HTR-8/SVneo (cell line): ENCODE data around the gene PPME1.

Experiments used
- DNase-seq: peaks from one replicate; pipeline ENCODE4 v3.0.0; 2011; ENCODE audit warnings: low spot score, mixed read lengths; ENCODE audit not compliant: insufficient read length
- FAIRE-seq: peaks from 2 replicates; lab custom pipeline; 2011; peaks lifted over from hg19 to GRCh38; lab: Jason Lieb, UNC

The PPME1 gene

DNA sequence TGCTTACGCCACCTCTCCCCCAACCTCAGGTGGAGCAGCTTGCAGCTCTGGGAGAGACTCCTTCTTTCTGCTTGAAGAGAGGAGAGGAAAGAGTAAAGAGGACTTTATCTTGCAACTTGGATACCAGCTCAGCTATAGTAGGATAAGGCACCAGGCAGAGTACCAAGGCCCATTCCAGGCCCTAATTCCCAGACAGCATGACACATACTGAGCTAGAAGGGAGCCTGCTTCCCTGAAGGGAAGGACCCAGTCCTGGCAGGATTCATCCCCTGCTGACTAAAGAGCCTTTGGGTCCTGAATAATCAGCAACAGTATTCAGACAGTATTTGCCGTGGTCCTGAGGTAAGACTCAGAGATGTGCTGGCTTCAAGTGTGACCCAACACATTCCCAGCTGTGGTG is 41.4 kb downstream of the PPME1 start:
- DNase-seq (no peak), FAIRE-seq (peak; percentile 66)

DNA sequence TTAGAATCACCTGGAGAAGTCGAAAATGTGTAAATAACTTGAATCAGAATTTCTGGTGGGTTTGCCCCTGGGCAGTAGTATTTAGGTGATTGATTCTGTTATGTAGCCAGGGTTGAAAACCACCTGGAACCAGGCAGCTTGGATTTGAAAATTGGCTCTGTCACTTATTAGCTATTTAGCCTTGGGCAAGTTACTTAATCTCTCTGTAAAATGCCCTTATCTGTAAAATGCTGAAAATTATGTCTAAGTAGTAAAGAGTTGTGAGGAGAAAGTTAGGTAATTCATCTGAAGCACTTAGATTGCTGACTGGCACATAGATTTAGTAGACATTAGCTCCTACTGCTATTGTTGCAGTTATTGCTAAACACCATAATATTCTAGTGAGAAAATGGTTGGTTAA is 49.3 kb downstream of the PPME1 start:
- no peak for FAIRE-seq
- DNase-seq = no peak

DNA sequence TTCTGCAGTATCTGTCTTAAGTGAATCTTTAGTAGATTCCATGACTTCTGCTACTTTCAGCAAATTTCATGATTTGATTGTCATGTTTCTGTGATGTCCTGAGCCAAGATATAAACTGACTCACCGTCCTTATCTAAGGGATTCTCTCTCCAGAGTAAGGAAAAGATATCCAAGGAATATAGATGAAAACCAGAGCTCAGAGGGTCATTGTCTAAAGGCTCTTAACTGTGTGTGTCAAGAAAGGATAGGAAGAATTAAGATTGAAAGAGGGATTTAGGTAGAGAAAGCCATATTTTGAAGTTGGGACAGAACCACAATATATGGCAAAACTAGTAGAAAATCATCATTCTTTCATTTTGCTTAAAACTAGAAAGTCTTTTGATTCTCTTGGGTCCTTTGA is 50.7 kb downstream of the PPME1 start:
- FAIRE-seq (no peak), DNase-seq (no peak)

DNA sequence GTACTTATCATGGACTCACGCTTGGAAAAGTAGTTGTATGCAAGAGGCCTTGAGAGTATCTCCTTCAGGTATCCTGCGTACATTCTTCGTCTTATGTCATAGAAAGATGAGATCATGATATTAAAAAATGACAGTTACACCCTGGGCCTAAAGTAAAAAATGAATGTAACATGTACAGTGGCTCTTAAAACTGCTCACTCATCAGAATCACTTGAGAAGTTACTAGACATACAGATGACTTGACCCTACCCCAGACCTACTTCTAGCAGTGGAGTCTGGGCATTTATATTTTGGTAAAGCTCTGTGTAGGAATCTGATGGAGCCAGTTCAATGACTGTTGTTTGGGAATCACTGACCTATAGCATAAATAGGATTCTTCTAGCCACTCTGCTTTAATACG is 54.5 kb downstream of the PPME1 start:
- DNase-seq (no peak), FAIRE-seq (no peak)

DNA sequence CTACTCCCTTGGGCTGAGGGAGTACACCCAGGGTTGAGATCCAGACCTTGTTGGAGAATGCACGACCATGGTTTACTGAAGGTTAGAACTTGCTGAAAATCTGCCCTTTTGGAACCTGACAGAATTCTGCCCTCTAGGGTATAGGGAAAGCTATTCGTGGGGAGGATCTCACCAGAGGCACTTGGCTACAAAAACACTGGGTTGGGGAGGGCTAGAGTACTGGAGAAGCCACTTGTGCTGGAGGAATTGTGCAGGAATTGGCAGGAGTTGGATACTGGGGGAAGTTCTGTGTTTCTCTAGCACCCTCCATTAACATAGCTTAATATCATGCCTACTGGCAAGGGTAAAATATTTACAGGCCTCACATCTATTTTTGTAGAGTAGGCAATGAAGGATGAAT is 55.8 kb downstream of the PPME1 start:
- peak; percentile 28 for FAIRE-seq
- no peak for DNase-seq

DNA sequence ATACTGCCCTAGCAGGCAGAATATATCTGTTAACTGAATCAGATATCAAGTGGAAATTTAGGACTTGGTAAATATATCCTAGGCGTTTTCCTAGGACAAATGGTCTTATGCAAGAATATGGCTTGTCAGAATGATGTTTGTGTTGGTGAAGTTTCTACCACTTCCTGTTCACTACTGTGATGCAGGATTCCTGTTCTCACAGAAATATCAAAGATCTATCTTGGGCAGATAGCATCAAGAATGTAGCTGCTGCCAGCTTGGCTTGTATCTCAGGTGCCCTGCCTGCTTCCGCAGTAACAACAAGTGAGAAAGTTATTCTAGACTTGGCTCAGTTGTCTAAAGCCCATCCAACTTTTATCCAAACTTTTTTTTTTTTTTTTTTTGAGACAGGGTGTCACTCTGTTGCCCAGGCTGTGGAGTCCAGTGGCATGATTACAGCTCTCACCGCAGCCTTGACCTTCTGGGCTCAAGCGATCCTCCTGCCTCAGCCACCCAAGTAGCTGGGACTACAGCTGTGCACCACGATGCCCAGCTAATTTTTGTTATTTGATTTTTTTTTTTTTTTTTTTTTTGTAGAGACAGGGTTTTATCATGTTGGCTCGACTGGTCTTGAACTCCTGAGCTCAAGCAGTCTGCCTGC is 61.3 kb downstream of the PPME1 start:
- no peak for DNase-seq
- peak; percentile 48 for FAIRE-seq

DNA sequence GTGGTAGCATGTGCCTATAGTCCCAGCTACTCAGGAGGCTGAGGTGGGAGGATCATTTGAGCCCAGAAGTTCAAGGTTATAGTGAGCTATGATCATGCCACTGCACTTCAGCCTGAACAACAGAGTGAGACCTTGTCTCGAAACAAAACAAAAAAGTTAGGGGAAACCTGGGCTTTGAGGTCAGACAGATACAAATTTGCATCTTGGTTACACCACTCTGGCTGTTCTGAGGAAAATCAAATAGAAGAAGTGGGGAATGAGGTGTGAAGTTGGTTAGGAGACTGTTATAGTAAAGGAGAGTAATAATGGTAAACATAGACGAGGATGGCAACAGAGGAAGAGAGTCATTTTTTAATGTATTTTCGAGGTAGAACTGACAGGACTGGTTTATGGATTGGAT is 62.6 kb downstream of the PPME1 start:
- no peak for DNase-seq
- no peak for FAIRE-seq

DNA sequence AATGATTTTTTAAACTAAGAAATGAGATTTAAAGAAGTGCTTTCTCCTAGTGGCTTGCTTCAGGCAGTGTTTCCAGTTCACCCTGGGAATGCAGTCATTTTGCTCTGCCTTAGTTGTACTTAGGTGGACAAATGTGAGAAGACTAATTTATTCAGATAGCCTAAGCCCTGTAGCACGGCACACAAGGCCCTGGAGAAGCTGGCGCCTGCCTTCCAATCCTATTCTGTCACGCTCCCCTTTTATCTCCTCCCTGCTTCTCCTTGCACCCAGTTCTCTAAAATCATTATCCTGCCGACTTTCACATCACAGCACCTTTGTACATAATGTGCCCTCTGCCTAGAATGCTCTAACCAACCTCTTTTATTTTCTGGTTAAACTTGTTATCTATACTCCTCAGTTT is 64.0 kb downstream of the PPME1 start:
- FAIRE-seq = no peak
- no peak for DNase-seq

DNA sequence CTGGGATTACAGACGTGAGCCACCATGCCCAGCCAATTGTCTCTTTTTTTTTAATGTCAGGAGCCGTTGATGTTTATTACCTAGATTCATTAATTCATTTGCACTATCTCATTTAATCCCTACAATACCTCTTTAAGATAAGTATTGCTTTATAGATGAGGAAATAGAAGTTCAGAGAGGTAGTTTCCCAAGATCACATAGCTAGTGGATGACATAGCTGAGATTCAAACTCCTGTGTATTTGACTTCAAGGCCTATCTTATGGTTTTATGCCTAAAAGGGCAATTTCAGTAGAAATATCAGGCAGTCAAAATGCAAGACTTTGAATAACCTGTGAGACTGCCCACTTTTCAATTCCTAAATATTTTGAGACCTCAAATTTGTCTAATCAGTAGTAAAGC is 66.5 kb downstream of the PPME1 start:
- DNase-seq = no peak
- FAIRE-seq = no peak

DNA sequence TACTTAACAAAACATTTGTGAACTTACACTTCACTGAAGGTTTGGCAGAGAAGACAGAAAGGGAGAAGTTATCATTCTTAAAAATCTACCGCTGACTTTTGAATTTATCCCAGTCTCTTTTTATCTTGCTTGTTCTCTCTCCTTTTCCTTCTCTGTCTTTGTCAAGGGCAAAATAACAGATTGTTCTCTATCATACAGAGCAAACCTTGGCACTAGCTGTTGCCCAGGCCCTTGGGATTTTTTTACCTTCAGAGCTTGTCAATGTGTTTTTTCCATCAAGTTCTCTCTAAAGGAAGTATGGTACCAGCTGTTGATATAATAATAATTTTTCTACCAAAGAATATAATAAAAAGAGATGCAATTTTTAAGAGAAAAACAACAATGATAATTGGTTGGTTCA is 67.2 kb downstream of the PPME1 start:
- DNase-seq = no peak

DNA sequence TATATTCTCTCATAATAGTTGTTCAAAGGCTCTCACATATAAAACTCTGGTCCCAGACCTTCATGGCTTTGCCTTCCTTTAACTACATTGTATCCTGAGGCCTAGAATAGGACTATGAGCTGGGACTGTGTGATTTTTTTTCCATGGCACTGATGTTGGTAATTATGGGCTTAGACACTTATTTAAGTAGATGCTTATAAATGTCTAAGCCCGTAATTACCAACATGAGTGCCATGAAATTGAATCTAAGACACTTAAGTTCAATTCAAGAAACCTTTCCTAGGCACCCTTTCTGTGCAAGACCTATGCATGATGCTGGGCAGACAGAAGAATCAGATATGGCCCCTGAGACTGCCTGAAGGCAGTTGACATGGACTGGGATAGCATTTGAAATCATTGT is 77.4 kb downstream of the PPME1 start:
- DNase-seq = no peak
- no peak for FAIRE-seq

More for the DNA sequence above, 67.2 kb downstream of the PPME1 start:
- FAIRE-seq = no peak

DNA sequence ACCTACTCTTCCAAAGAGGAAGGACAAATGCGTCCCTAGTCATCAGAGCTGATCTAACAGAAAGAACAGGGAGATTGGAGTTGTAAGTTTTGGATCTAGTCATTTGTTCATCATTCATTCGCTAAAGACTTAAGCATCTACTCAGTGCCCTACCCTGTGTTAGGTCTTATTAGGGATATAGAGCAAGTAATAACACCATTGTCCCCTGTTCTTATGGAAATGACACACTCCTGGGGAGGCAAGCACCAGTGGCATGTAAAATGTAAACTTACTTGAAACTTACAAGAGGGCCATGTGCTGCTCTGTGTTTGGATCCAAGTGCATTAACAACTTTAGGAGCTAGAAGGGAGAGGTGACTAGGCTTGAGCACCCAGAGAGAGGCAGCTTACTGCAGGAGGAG is 78.4 kb downstream of the PPME1 start:
- DNase-seq (no peak), FAIRE-seq (peak; percentile 51)

DNA sequence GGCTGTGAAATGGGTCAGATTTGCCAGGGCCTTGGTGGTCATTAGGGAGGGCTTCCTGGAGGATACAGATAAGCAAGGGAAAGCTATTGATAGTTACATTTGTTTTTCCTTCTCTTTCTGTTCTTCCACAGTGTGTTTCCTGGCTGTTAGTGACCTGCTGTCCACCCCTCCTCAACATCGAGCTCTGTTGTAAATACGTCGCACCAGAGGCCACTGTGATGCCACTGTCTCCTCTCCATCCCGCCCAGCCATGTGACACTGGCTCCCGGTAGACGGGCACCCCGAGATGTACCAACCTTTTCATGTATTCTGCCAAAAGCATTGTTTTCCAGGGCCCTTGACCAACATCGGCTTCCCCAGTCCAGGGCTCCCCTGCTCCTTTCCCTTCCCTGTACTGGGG is 82.3 kb downstream of the PPME1 start:
- FAIRE-seq (no peak), DNase-seq (no peak)

DNA sequence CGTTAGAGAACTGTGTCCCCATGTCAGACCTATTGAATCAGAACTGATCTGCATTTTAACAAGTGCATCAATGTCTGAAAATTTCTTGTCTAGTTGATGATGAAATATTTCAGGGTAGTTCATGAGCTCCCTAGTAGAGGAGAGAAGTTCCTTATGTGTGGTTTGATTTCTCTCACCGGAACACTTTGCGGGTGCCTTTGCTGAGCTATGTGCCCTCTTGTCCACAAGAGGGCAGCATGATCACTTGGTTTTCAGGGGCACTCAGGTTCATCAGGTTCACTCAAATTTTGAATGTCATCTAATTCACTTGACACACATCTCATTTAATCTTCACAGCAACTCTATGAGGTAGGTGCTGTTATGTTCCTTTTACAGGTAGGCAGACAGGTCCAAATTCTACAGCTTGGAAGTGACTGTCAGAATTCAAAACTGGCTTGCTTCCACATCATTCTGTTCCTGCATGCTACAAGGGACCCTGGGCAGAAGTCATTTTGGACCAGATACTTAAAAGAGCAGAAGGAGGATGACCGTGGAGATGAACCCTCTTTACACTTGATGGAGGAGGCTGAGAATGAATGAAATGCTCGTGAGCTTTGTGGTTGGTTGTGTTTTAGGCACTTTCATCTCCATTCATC is 84.8 kb downstream of the PPME1 start:
- FAIRE-seq (peak; percentile 85), DNase-seq (peak; percentile 78)

DNA sequence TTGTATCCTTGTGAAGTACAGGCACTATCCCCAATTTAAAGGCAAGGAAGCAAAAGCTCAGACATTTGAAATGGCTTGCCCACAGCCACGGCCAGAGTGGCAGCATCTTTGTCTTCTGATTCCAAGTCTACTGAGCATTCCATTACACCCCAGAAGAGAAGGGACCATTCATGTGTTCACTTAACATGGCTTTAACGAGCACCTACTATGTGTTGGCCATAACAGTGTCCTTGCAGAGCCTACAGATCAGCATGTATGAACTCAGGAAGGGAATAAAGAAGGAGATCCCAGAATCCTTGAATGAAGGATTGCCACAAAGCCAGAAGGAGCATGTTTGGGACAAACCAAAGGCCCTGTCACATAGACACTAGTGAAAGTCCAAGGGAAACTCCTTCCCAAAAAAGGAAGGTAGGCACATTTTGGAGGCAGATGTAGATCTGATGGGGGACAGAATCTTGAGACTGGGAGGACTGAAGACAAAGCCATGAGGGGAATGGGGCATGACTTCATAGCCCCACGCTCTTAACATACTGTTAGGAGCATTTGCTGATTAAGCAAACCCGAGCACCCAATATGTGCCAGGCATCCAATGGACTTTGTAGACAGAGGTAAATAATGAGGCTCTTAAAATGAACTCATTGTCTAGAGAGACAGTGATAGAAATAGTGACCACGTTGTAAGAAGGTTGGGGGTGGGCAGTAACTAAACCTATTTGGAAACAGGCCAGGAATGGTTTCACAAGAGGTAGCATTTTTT is 85.5 kb downstream of the PPME1 start:
- no peak for DNase-seq
- FAIRE-seq = no peak

DNA sequence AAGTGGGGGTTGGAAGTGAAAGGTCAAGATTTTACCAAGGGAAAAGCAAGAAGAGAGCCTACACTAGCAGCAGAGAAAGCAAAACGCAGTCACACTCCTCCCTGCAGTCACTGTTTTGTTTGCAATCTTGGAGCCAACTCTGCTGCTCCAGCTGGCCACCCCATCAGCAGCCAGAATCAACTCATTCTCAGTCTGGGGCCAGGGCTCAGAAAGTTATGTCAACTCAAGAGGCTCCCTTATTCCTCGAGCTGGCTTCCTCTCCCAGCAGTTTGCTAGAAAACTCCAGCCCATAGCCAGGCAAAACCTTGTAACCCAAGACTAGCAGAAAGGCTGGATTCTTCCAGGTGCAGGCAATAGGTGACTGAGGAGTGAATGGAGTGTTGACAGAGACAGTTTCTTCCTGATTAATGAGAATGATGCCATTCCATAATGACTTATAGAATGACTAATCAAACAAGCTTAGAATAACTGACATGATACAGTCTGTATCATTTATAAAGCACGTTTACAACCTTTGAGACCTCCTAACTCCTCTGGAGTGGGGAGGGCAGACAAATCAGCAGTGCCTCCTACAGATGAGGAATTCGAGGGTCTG is 87.0 kb downstream of the PPME1 start:
- FAIRE-seq (peak; percentile 51), DNase-seq (no peak)

DNA sequence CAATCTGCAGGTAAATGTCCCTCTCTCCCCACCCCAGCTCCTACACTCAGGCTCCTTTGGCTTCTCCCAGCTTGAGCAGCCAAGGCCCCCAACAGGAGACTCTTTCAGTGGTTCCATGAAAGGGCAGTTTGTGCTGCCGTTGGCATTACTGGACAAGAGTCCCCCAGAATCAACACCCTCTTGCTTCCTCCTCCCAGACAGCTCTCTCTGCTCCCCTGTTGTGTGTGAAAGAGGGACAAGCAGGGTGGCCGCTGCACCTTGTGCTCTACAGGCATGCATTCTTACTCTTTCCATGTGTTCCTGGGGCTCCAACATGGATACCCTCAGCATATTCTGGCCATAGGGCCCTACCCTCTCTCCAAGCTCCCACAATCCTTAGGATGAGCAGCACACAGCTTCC is 91.6 kb downstream of the PPME1 start:
- no peak for FAIRE-seq

DNA sequence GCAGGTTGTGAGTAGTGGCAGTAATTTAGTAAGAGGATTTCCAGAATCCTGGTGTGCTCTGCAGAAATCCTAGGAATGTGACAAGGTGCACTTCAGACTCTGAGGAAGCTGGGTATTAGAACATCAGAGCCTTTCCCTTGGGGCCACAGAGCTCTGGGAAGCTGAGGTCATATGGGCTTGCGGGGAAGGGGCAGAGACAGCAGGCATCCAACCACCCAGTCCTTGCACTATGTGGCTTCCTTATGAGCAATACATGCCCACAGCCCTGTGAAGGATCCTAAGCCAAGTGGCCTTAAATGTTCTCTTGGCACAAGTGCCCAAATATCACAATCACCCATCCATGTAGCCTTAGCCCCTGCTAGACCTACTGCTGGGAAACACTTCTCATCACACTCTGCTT is 94.2 kb downstream of the PPME1 start:
- DNase-seq (no peak), FAIRE-seq (no peak)

More for the DNA sequence above, 91.6 kb downstream of the PPME1 start:
- no peak for DNase-seq

DNA sequence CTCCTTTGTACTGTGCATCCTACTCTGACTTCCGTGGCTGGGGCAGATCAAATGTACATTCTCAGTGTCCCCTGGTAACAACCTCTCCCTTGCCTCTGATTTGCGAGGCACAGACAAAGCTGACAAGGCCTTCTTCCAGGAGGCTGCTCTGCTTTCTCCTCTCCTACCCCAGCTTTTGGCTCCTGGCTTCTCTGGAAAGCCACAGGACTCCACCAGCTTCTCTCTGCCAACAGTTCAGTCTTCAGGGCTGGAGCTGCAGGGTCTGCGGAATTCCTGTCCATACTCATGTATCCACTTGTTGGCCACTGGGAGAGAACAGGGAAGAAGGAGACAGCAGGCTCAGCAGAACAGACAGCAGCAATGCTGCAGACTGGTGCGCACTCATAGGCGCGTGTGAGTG is 95.9 kb downstream of the PPME1 start:
- no peak for DNase-seq

DNA sequence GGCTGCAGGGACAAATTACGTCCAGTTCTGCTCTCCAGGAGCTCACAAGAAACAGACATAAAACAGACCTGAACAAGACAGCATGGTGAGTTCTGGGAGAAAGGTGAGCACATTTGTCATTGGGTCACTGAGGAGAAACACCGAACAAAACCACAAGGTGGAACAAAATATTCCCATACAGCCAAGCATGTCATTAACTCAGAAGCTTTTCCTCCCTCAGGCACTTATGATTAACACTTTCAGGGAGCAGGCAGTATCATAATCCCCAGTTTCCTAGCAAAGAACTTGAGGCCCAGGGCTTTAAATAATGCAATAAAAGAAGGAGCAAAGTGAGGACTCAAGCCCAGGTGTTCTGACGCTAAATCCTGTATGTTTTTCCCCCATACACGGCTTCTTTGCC is 97.4 kb downstream of the PPME1 start:
- FAIRE-seq = no peak
- no peak for DNase-seq

More for the DNA sequence above, 95.9 kb downstream of the PPME1 start:
- no peak for FAIRE-seq

DNA sequence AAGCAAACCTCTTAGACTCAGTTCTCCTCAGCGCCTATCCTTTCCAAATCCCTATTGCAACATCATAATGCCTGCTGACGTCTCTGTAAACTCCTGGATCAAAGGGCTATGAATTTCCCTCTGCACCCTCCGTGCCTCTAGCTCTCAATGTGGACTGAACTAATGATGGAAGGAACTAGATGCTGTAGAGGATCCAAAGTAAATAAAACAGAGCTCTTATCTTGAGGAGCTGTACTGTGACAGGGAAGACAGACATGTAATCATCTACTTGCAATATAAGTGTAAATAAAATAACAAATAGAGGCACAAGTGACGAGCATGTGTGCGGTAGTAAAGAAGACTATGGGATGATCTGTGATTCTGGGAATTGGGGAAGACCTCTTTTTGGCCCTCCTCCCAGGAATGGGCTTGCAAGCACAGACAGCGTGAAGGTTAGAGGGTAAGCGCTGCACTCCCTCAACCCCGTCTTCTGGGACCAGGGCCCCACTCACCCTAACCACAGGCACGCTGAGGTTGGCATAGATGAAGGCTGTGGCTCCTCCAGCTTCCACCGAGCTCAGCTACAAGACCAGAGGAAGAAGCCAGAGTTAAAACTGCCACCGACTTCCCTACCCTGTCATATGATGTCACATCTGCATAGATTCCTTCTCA is 98.2 kb downstream of the PPME1 start:
- FAIRE-seq = no peak
- no peak for DNase-seq
